H1 (cell line): ENCODE measurements around the gene BAIAP2L2. TPM values are rescaled to one million over a fixed set of nuclear protein-coding genes. Genes with fewer than 3 reads are reported as not detected.

Experiments
- CTCF ChIA-PET: fragments of 300-600 bp; sonication (Branson Sonifier 250); formaldehyde crosslinking; loops from one replicate; lab custom pipeline; 2021; ENCODE audit not compliant: partially characterized antibody; lab: Charles Lee
- POLR2A ChIA-PET: fragments of 300-600 bp; sonication (Branson Sonifier 250); formaldehyde crosslinking; loops from one replicate; lab custom pipeline; 2021; ENCODE audit warnings: inconsistent platforms; ENCODE audit not compliant: partially characterized antibody; lab: Charles Lee
- DNase-seq, 2 experiments: peaks; one replicate each; pipeline versions ENCODE4 v3.0.0 to v3.0.0-alpha.2; 2010 to 2022; ENCODE audit warnings: low spot score in 2 of 2, low read depth in 1 of 2, mixed read lengths in 1 of 2
- FAIRE-seq: peaks from 2 replicates; lab custom pipeline; 2011; peaks lifted over from hg19 to GRCh38; lab: Jason Lieb, UNC
- H2AFZ ChIP-seq: 2 replicates; pipeline ENCODE4 v1.8.1; 2012; ENCODE audit warnings: low read length, inconsistent platforms
- H2AK5ac ChIP-seq: 2 replicates; pipeline ENCODE4 v1.6.1; 2013; ENCODE audit warnings: low read depth, low read length
- H2BK120ac ChIP-seq: replicated peaks from 2 replicates; pipeline ENCODE3; 2013; ENCODE audit warnings: low read depth, low read length, inconsistent platforms
- H2BK12ac ChIP-seq: 2 replicates; pipeline ENCODE4 v1.6.1; 2013; ENCODE audit warnings: low read depth, low read length
- H2BK15ac ChIP-seq: 2 replicates; pipeline ENCODE4 v1.6.1; 2013; ENCODE audit warnings: low read length
- H2BK20ac ChIP-seq: 2 replicates; pipeline ENCODE4 v1.6.1; 2013; ENCODE audit warnings: low read length
- H2BK5ac ChIP-seq: 2 replicates; pipeline ENCODE4 v1.6.1; 2013; ENCODE audit warnings: low read depth, low read length
- H3K14ac ChIP-seq: 2 replicates; pipeline ENCODE4 v1.6.1; 2013; ENCODE audit warnings: inconsistent platforms; ENCODE audit not compliant: insufficient read length
- H3K18ac ChIP-seq: 2 replicates; pipeline ENCODE4 v1.6.1; 2013; ENCODE audit warnings: low read length; ENCODE audit errors: extremely low read depth
- H3K23ac ChIP-seq: 2 replicates; pipeline ENCODE4 v1.6.1; 2013; ENCODE audit warnings: inconsistent platforms; ENCODE audit not compliant: insufficient read length
- H3K23me2 ChIP-seq: 2 replicates; pipeline ENCODE4 v1.6.1; 2013; ENCODE audit warnings: low read depth, low read length
- H3K27ac ChIP-seq: 2 replicates; pipeline ENCODE4 v1.6.1; 2011; ENCODE audit warnings: low read depth, low read length, inconsistent platforms
- H3K27me3 ChIP-seq, 4 experiments: replicated peaks in 1 of 4; 1 replicate in 1 of 4; 2 replicates in 3 of 4; pipeline versions ENCODE4 v1.6.1 to v1.8.1; 2011 to 2013; ENCODE audit warnings: low read length in 3 of 4, mild to moderate bottlenecking in 3 of 4, inconsistent platforms in 2 of 4, mixed read lengths in 2 of 4, moderate library complexity in 1 of 4; ENCODE audit not compliant: control insufficient read depth in 3 of 4, insufficient read depth in 3 of 4; ENCODE audit errors: extremely low read depth in 1 of 4
- H3K36me3 ChIP-seq, 4 experiments: 2 replicates each; pipeline versions ENCODE4 v1.6.1 to v1.8.1; 2011 to 2013; ENCODE audit warnings: mild to moderate bottlenecking in 4 of 4, low read length in 3 of 4, moderate library complexity in 2 of 4, control low read depth in 1 of 4, inconsistent platforms in 1 of 4; ENCODE audit not compliant: insufficient read depth in 4 of 4, control insufficient read depth in 2 of 4
- H3K4ac ChIP-seq: replicated peaks from 2 replicates; pipeline ENCODE3; 2013; ENCODE audit warnings: low read length, low read depth, mixed read lengths, inconsistent platforms; ENCODE audit not compliant: insufficient read length
- H3K4me1 ChIP-seq, 4 experiments: replicated peaks in 1 of 4; 1 replicate in 1 of 4; 2 replicates in 3 of 4; pipeline versions ENCODE4 v1.6.1 to v1.8.1; 2011 to 2013; ENCODE audit warnings: low read length in 3 of 4, inconsistent platforms in 2 of 4, mixed read lengths in 1 of 4; ENCODE audit not compliant: insufficient read depth in 4 of 4, control insufficient read depth in 3 of 4
- H3K4me2 ChIP-seq, 2 experiments: 2 replicates each; pipeline versions ENCODE4 v1.6.1 to v1.8.1; 2011 to 2013; ENCODE audit warnings: low read depth in 2 of 2, low read length in 2 of 2, control low read depth in 1 of 2, inconsistent platforms in 1 of 2, mild to moderate bottlenecking in 1 of 2; ENCODE audit not compliant: insufficient read depth in 1 of 2
- H3K4me3 ChIP-seq, 4 experiments: fragments of 200-600, 300-600 bp in 1 of 4; sonication (generic), shearing (Covaris generic), sonication (Bioruptor Twin) in 1 of 4; 2 replicates each; pipeline versions ENCODE4 v1.5.1 to v1.8.1; 2011 to 2016; ENCODE audit warnings: low read length in 4 of 4, low read depth in 3 of 4, control low read depth in 2 of 4, inconsistent platforms in 2 of 4, mild to moderate bottlenecking in 2 of 4, mixed read lengths in 1 of 4, moderate library complexity in 1 of 4; ENCODE audit not compliant: insufficient read depth in 2 of 4; ENCODE audit errors: extremely low read depth in 1 of 4
- H3K56ac ChIP-seq: replicated peaks from 2 replicates; pipeline ENCODE3; 2013; ENCODE audit warnings: low read depth, mild to moderate bottlenecking, mixed read lengths, low read length, inconsistent platforms; ENCODE audit not compliant: insufficient read length
- H3K79me1 ChIP-seq: 2 replicates; pipeline ENCODE4 v1.6.1; 2013; ENCODE audit warnings: low read depth, low read length, control low read depth
- H3K79me2 ChIP-seq, 2 experiments: 2 replicates each; pipeline versions ENCODE4 v1.6.1 to v1.8.1; 2012 to 2013; ENCODE audit warnings: low read length in 2 of 2, mild to moderate bottlenecking in 2 of 2, inconsistent platforms in 1 of 2; ENCODE audit not compliant: insufficient read depth in 2 of 2, control insufficient read depth in 1 of 2
- H3K9ac ChIP-seq, 4 experiments: replicated peaks in 1 of 4; 1 replicate in 1 of 4; 2 replicates in 3 of 4; pipeline versions ENCODE4 v1.6.1 to v1.8.1; 2011 to 2013; ENCODE audit warnings: low read depth in 3 of 4, low read length in 3 of 4, control low read depth in 2 of 4, mild to moderate bottlenecking in 2 of 4, moderate library complexity in 2 of 4, inconsistent platforms in 1 of 4; ENCODE audit errors: extremely low read depth in 1 of 4
- H3K9me3 ChIP-seq, 2 experiments: 2 replicates each; pipeline versions ENCODE4 v1.6.1 to v1.8.1; 2012 to 2013; ENCODE audit warnings: mild to moderate bottlenecking in 2 of 2, moderate library complexity in 2 of 2, control low read depth in 1 of 2, inconsistent platforms in 1 of 2, low read depth in 1 of 2, low read length in 1 of 2, mixed read lengths in 1 of 2; ENCODE audit not compliant: insufficient read depth in 2 of 2
- H4K20me1 ChIP-seq, 2 experiments: replicated peaks in 1 of 2; 2 replicates each; pipeline versions ENCODE3 to v1.8.1; 2011 to 2013; ENCODE audit warnings: inconsistent platforms in 2 of 2, low read length in 2 of 2, mild to moderate bottlenecking in 1 of 2; ENCODE audit not compliant: insufficient read depth in 2 of 2, control insufficient read depth in 1 of 2
- H4K5ac ChIP-seq: 2 replicates; pipeline ENCODE4 v1.6.1; 2013; ENCODE audit warnings: low read length, low read depth, mixed read lengths, inconsistent platforms; ENCODE audit not compliant: insufficient read length
- H4K8ac ChIP-seq: 2 replicates; pipeline ENCODE4 v1.8.0; 2013; ENCODE audit warnings: mild to moderate bottlenecking, moderate library complexity, low read length, inconsistent platforms; ENCODE audit not compliant: insufficient read depth; ENCODE audit errors: extremely low read depth
- H4K91ac ChIP-seq: replicated peaks from 2 replicates; pipeline ENCODE3; 2013; ENCODE audit warnings: low read length, mixed read lengths, inconsistent platforms; ENCODE audit not compliant: insufficient read length
- WGBS, 2 experiments: shearing (Covaris generic) in 1 of 2; methylation state at CpG; one replicate each; pipeline versions ENCODE4 v1.1.6 to v1.1.7; 2013 to 2015; ENCODE audit warnings: low lambda C conversion rate in 2 of 2, mixed read lengths in 2 of 2, inconsistent platforms in 1 of 2, low coverage in 1 of 2, missing lambda C conversion rate in 1 of 2; ENCODE audit not compliant: insufficient replicate concordance in 2 of 2, insufficient coverage in 1 of 2, insufficient read length in 1 of 2; ENCODE audit errors: extremely low coverage in 1 of 2, missing lambda C conversion rate in 1 of 2; 5-methylcytosine and 5-hydroxymethylcytosine counted together
- polyA plus RNA-seq, 7 experiments: library from polyadenylated mRNA; depleted of rRNA in 3 of 7; stranded (reverse) in 5 of 7; unstranded in 2 of 7; fragments of >200 nt in 5 of 7; fragments of 200-250 nt in 2 of 7; gene quantifications; 1 replicate in 5 of 7; 2 replicates in 1 of 7; 4 replicates in 1 of 7; pipeline versions ENCODE4 v1.2.1 to v1.2.3, GENCODE V29; 2011 to 2013; ENCODE audit warnings: missing spikeins in 2 of 7, mixed read lengths in 2 of 7
- total RNA-seq: library from RNA; stranded (reverse); fragmentation: NEBNext Ultra II Directional; extraction: Animal tissue kit (Norgen Biotek cat#: 25700); gene quantifications from 2 replicates; pipeline ENCODE4 v1.2.1, GENCODE V29; 2021

BAIAP2L2 gene
- total and polyA plus RNA-seq, 2 of the 8 experiments (the other 6 are each of a cell fraction or from before 2014, with no cell fraction given), result 5.4 to 10.0 TPM

GRCh38 chr22:38124236-38124974, 13.9 kb upstream of the BAIAP2L2 start:
- WGBS, 2 experiments, result 88% methylated on average over 21 of the region's 21 CpGs; no CpG with 5 or more reads in 1 of the 2 experiments
- ChIA-PET POLR2A (interaction anchor here (0.7 to 1.4 kb wide), 3 partner anchors 10 to 190 kb away, joined by 3 read pairs; no protein-coding TSS in a partner anchor), CTCF (interaction anchor here (0.6 to 8.4 kb wide), 22 partner anchors 10 to 216 kb away, joined by 3 to 93 read pairs (median 4); partner anchors contain the start of gene BAIAP2L2)
- H3K79me1 ChIP-seq, result no peaks in the 10 kb centered on the region; the same call in 1 of the 2 replicates
- no peak overlapping the region for H2BK5ac ChIP-seq
- H3K4ac ChIP-seq, result no peak overlapping the region
- H4K8ac ChIP-seq, result peak overlapping the region; percentile 35; the same call in 1 of the 2 replicates
- H4K20me1 ChIP-seq, result peaks cover 0 to 3% of the 10 kb centered on the region in 2 experiments
- H3K4me3 ChIP-seq, result no peak overlapping the region
- no peak overlapping the region for H2AK5ac ChIP-seq
- H3K9ac ChIP-seq, result no peak overlapping the region
- no peak overlapping the region for H3K4me2 ChIP-seq
- H3K27me3 ChIP-seq, result no peaks in the 10 kb centered on the region
- H3K14ac ChIP-seq, result no peak overlapping the region
- H4K5ac ChIP-seq, result no peak overlapping the region
- peaks cover 0 to 3% (median 0%) of the 10 kb centered on the region in 4 experiments; a peak in 4 of 7 replicates for H3K4me1 ChIP-seq
- H2BK20ac ChIP-seq, result no peak overlapping the region
- H2BK120ac ChIP-seq, result no peak overlapping the region
- H3K36me3 ChIP-seq, result no peaks in the 10 kb centered on the region
- no peak overlapping the region for H4K91ac ChIP-seq
- H3K23ac ChIP-seq, result no peak overlapping the region
- no peak overlapping the region for H2BK15ac ChIP-seq
- DNase-seq (no peak), FAIRE-seq (no peak)
- no peak overlapping the region for H3K27ac ChIP-seq
- H3K18ac ChIP-seq, result no peak overlapping the region
- no peaks in the 10 kb centered on the region for H3K9me3 ChIP-seq
- H3K56ac ChIP-seq, result no peak overlapping the region
- H2BK12ac ChIP-seq, result peak overlapping the region; percentile 1; the same call in 1 of the 2 replicates
- no peaks in the 10 kb centered on the region for H3K79me2 ChIP-seq
- no peak overlapping the region for H2AFZ ChIP-seq
- no peaks in the 10 kb centered on the region for H3K23me2 ChIP-seq
